ENCODE data around the gene SLC1A3.
A peak's percentile ranks its signal among the peaks of the same experiment; 100 is the strongest.

The SLC1A3 gene

DNA sequence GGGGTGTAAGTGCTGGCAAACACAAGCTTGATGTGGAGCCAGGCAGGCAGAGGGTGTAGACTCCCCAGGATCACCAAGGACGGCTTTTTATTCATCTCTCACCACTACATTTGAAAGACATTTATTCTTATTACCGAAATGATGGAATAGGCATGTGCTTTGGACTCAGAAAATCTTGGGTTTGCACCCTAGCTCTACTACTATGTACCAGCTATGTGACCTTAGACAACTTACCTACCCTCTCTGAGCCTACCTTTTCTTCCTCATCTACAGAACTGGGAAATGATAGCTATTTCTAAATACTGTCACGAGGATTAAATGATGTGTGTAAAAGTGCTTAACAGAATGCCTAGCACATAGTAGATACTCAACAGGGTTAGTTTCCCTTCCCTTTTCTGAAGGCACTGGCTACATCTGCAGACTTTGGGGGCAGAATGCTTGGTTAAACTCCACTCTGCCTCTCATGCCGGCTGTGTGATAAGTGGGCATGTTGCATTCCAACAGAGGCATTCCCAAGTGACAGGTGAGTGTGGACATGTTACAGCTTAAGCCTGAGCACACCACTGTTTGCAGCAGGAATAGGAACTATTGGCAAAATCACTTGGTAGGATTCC is 94.8 kb downstream of the SLC1A3 start:
- Histone ChIP-seq H3K27me3 (ENCODE audit: insufficient read depth, poor library complexity, severe bottlenecking) (no peaks in the 10 kb centered on the region), H3K27ac (replicated peaks) (no peak overlapping the region)

GRCh38 chr5:36703245-36703860 is 96.9 kb downstream of the SLC1A3 start:
- no peak for TF ChIP-seq POLR2AphosphoS5 (IDR thresholded peaks at IDR 0.05; ENCODE audit: low read depth)
- TF ChIP-seq GABPA (IDR thresholded peaks at IDR 0.05; ENCODE audit: low read depth): no peak
- no peak for TF ChIP-seq SPI1 (IDR thresholded peaks at IDR 0.05; ENCODE audit: borderline replicate concordance, low read depth)
- TF ChIP-seq REST (IDR thresholded peaks at IDR 0.05; ENCODE audit: insufficient replicate concordance, low read depth): no peak
- TF ChIP-seq, protein P1, sequence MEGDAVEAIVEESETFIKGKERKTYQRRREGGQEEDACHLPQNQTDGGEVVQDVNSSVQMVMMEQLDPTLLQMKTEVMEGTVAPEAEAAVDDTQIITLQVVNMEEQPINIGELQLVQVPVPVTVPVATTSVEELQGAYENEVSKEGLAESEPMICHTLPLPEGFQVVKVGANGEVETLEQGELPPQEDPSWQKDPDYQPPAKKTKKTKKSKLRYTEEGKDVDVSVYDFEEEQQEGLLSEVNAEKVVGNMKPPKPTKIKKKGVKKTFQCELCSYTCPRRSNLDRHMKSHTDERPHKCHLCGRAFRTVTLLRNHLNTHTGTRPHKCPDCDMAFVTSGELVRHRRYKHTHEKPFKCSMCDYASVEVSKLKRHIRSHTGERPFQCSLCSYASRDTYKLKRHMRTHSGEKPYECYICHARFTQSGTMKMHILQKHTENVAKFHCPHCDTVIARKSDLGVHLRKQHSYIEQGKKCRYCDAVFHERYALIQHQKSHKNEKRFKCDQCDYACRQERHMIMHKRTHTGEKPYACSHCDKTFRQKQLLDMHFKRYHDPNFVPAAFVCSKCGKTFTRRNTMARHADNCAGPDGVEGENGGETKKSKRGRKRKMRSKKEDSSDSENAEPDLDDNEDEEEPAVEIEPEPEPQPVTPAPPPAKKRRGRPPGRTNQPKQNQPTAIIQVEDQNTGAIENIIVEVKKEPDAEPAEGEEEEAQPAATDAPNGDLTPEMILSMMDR (IDR thresholded peaks at IDR 0.05; ENCODE audit: insufficient read depth, low read length): no peak
- DNase-seq (ENCODE audit: low read depth in 1 of 2, low spot score in 1 of 2): peak in 1 of 2 experiments; percentile 35
- no peaks in the 10 kb centered on the region for H3K27me3 ChIP-seq (ENCODE audit: insufficient read depth, poor library complexity, severe bottlenecking)
- H3K27ac ChIP-seq (replicated peaks): no peak overlapping the region
- H3K4me3 ChIP-seq (replicated peaks; ENCODE audit: insufficient read depth, low read length): no peak overlapping the region

More for the DNA sequence above, 94.8 kb downstream of the SLC1A3 start:
- TF ChIP-seq SPI1 (IDR thresholded peaks at IDR 0.05; ENCODE audit: borderline replicate concordance, low read depth): no peak
- TF ChIP-seq REST (IDR thresholded peaks at IDR 0.05; ENCODE audit: insufficient replicate concordance, low read depth): no peak
- TF ChIP-seq POLR2AphosphoS5 (IDR thresholded peaks at IDR 0.05; ENCODE audit: low read depth): no peak
- TF ChIP-seq, protein P1 (IDR thresholded peaks at IDR 0.05; ENCODE audit: insufficient read depth, low read length): no peak
- no peak for TF ChIP-seq GABPA (IDR thresholded peaks at IDR 0.05; ENCODE audit: low read depth)
- no peak for DNase-seq (ENCODE audit: low read depth in 1 of 2, low spot score in 1 of 2)
- no peak overlapping the region for H3K4me3 ChIP-seq (replicated peaks; ENCODE audit: insufficient read depth, low read length)

GRCh38 chr5:36704131-36704530 is 97.7 kb downstream of the SLC1A3 start:
- no peak overlapping the region for H3K27ac ChIP-seq (replicated peaks)
- DNase-seq (ENCODE audit: low read depth in 1 of 2, low spot score in 1 of 2): no peak
- H3K4me3 ChIP-seq (replicated peaks; ENCODE audit: insufficient read depth, low read length): no peak overlapping the region
- no peaks in the 10 kb centered on the region for H3K27me3 ChIP-seq (ENCODE audit: insufficient read depth, poor library complexity, severe bottlenecking)
- no peak for TF ChIP-seq SPI1 (IDR thresholded peaks at IDR 0.05; ENCODE audit: borderline replicate concordance, low read depth)

- no peak for DNase-seq (ENCODE audit: low read depth in 1 of 2, low spot score in 1 of 2)
- H3K27ac ChIP-seq (replicated peaks): no peak overlapping the region
- TF ChIP-seq SPI1 (IDR thresholded peaks at IDR 0.05; ENCODE audit: borderline replicate concordance, low read depth) (no peak), GABPA (IDR thresholded peaks at IDR 0.05; ENCODE audit: low read depth) (no peak), REST (IDR thresholded peaks at IDR 0.05; ENCODE audit: insufficient replicate concordance, low read depth) (no peak), POLR2AphosphoS5 (IDR thresholded peaks at IDR 0.05; ENCODE audit: low read depth) (no peak)
- TF ChIP-seq, protein P1 (IDR thresholded peaks at IDR 0.05; ENCODE audit: insufficient read depth, low read length): no peak
- no peaks in the 10 kb centered on the region for H3K27me3 ChIP-seq (ENCODE audit: insufficient read depth, poor library complexity, severe bottlenecking)
- no peak overlapping the region for H3K4me3 ChIP-seq (replicated peaks; ENCODE audit: insufficient read depth, low read length)
Measured at GRCh38 chr5:36705055-36705454, 98.6 kb downstream of the SLC1A3 start.

Data from HL-60 (cell line).